Astrocyte (in vitro differentiated cells and primary cell): ENCODE data around the gene GINS2.

Experiments used
- EZH2 ChIP-seq: IDR thresholded peaks from 2 replicates; pipeline ENCODE4 v1.6.1; 2012; ENCODE audit warnings: mild to moderate bottlenecking, low read length, inconsistent platforms; ENCODE audit not compliant: insufficient read depth
- TF ChIP-seq, protein P1 (sequence below): IDR thresholded peaks from 2 replicates; pipeline ENCODE4 v1.5.1; 2011; ENCODE audit warnings: low read depth, mild to moderate bottlenecking, inconsistent platforms, low read length, moderate library complexity; ENCODE audit not compliant: insufficient read depth

DNA sequence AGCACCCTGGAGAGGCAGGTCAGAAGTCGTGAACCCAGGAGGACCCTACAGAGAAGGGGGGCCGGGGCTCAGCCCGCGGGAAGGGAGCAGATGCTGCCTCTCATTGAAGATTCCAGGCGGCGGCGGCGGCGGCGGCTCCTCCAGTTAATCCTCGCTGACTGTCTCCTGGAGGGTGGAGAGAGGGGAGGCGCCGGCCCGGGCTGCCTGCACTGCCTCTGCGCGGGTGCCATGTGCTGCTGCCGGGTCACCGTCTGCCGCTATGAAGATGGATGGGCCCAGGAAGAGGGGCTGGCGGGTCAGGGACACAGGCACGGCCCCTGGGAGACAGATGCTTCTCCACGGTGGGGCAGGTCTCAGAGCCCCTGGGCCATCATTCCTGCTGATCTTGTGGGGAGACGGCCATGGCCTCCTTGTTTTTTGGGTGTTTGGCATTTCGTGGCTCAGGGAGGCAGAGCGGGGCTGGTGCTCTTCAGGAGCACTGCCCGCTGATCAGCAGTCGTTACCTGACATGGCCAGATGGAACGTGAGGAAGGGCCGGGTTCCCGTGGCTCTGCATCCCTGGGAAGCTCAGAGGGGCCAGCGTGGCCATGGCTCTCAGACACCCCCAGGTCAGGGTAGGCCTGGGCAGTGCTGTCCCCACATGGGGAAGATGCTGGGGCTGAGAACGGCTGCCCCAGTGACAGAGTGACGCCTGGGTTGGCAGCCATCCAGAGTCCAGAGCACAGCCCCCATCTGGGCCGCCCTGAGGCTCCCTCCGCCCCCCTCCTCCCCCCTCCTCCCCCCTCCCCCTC lies 36.1 kb downstream of the GINS2 start:
- TF ChIP-seq, protein P1, sequence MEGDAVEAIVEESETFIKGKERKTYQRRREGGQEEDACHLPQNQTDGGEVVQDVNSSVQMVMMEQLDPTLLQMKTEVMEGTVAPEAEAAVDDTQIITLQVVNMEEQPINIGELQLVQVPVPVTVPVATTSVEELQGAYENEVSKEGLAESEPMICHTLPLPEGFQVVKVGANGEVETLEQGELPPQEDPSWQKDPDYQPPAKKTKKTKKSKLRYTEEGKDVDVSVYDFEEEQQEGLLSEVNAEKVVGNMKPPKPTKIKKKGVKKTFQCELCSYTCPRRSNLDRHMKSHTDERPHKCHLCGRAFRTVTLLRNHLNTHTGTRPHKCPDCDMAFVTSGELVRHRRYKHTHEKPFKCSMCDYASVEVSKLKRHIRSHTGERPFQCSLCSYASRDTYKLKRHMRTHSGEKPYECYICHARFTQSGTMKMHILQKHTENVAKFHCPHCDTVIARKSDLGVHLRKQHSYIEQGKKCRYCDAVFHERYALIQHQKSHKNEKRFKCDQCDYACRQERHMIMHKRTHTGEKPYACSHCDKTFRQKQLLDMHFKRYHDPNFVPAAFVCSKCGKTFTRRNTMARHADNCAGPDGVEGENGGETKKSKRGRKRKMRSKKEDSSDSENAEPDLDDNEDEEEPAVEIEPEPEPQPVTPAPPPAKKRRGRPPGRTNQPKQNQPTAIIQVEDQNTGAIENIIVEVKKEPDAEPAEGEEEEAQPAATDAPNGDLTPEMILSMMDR, result no peak
- TF ChIP-seq EZH2, result no peak
